ENCODE results near the gene ANKRD53.

DNA sequence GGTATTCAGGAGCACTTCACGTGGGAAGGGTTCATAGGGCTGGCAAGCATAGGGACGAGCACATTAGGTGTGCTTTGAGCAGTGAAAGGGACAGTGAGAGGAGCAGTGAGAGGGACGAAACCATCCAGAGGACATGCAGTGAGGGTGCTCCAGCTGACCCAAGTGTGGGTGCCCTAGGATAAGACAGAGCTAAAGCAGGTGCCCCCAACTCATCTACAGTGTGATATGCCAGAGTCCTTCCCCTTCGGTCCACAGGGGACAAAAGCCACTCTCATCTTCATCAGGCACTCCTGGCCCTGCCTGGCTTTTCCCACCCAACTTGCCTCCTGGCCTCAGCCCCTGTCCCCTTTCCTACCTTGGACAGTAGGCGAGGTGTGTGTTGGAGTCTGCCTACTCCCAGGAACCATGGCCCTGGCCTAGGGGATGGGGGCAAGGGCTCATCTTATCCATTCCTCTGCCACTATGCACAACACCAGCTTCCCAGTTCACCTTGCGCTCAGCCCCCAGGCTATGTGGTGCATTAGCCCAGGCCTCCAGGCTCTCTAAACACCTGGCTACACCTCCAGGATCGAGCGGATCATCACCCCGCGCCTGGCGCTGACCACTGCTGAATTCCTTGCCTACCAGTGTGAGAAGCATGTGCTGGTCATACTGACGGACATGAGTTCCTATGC lies 16.1 kb upstream of the ANKRD53 start:
- TF ChIP-seq CTCF (IDR thresholded peaks at IDR 0.05; ENCODE audit: low read depth, low read length) = no peak
- no peak for TF ChIP-seq EZH2phosphoT487 (IDR thresholded peaks at IDR 0.05; ENCODE audit: low read depth)
